ENCODE data around the gene ZC3H12A.

DNA sequence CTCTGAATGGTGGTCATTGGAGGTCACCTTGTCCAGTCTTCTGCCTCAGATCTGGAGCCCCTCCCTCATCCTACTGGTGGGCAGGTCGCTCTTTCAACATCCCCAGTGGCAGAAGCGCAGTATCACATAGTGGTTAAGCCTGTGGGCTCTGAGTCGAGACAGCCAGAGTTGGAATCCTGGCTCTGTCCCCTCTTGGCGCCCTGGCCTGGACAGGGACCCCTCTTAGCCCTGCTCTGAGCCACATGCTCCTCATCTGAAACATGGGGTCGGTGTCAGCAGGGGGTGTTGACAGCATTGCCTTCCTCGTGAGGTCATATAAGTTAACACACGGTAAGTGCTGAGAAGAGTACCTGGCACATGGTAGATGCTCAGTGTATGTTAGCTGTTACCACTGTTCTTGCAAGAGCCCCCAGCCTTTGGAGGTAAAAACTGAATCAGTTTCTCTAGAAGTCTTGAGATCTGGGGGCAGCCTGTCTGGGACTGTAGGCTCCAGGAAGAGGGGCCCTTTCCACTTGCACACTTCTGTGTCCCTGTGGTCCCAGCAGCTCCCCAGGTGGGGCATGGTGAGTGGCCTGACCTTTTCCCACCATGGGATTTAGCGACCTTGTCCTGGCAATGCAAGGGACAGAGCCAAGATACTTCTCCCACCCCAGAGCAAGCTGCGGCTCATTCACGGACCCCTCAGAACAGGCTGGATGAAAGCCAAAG is 6.4 kb downstream of the ZC3H12A start:
- TF ChIP-seq ZNF19 (tag by site-specific recombination; IDR thresholded peaks at IDR 0.05; ENCODE audit: low read depth) (no peak), ZFP37 (tag by site-specific recombination; IDR thresholded peaks at IDR 0.05) (no peak), ZNF423 (tag by site-specific recombination; IDR thresholded peaks at IDR 0.05) (no peak), KLF7 (tag by site-specific recombination; IDR thresholded peaks at IDR 0.05; ENCODE audit: borderline replicate concordance) (no peak), AEBP2 (tag by site-specific recombination; IDR thresholded peaks at IDR 0.05; ENCODE audit: borderline replicate concordance) (no peak), TRIM28 (IDR thresholded peaks at IDR 0.05; ENCODE audit: borderline replicate concordance, low read length) (no peak), TCF7L2 (IDR thresholded peaks at IDR 0.05; ENCODE audit: borderline replicate concordance, low read depth, low read length) (no peak), SP7 (tag by site-specific recombination; IDR thresholded peaks at IDR 0.05) (no peak), MZF1 (tag by site-specific recombination; IDR thresholded peaks at IDR 0.05; ENCODE audit: borderline replicate concordance) (no peak)
- TF ChIP-seq, protein P1, sequence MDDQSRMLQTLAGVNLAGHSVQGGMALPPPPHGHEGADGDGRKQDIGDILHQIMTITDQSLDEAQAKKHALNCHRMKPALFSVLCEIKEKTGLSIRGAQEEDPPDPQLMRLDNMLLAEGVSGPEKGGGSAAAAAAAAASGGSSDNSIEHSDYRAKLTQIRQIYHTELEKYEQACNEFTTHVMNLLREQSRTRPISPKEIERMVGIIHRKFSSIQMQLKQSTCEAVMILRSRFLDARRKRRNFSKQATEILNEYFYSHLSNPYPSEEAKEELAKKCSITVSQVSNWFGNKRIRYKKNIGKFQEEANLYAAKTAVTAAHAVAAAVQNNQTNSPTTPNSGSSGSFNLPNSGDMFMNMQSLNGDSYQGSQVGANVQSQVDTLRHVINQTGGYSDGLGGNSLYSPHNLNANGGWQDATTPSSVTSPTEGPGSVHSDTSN (CRISPR knock-in tag; IDR thresholded peaks at IDR 0.05): no peak
- TF ChIP-seq, protein P2, sequence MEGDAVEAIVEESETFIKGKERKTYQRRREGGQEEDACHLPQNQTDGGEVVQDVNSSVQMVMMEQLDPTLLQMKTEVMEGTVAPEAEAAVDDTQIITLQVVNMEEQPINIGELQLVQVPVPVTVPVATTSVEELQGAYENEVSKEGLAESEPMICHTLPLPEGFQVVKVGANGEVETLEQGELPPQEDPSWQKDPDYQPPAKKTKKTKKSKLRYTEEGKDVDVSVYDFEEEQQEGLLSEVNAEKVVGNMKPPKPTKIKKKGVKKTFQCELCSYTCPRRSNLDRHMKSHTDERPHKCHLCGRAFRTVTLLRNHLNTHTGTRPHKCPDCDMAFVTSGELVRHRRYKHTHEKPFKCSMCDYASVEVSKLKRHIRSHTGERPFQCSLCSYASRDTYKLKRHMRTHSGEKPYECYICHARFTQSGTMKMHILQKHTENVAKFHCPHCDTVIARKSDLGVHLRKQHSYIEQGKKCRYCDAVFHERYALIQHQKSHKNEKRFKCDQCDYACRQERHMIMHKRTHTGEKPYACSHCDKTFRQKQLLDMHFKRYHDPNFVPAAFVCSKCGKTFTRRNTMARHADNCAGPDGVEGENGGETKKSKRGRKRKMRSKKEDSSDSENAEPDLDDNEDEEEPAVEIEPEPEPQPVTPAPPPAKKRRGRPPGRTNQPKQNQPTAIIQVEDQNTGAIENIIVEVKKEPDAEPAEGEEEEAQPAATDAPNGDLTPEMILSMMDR (tag by site-specific recombination; IDR thresholded peaks at IDR 0.05): no peak
